ENCODE measurements around the gene CYP4A22. TPM values are rescaled to one million over a fixed set of nuclear protein-coding genes. Genes with fewer than 3 reads are reported as not detected.

Gene CYP4A22
- polyA plus RNA-seq, 3 donors, result not detected

GRCh38 chr1:47181955-47182675, 44.9 kb downstream of the CYP4A22 start:
- no peaks in the 10 kb centered on the region for H3K36me3 Mint-ChIP-seq
- no peak overlapping the region for H3K27ac Mint-ChIP-seq
- WGBS (ENCODE audit: insufficient coverage), result 95% methylated on average over 5 of the region's 7 CpGs
- no peak overlapping the region for H3K4me3 ChIP-seq (replicated peaks in 1 of 3; ENCODE audit: low read depth in 2 of 3, low read length in 3 of 3)
- peaks cover 10% of the 10 kb centered on the region for H3K4me1 Mint-ChIP-seq
- H3K4me3 Mint-ChIP-seq, result no peak overlapping the region
- peaks cover 0 to 13% of the 10 kb centered on the region in 2 donors for H3K27me3 ChIP-seq (ENCODE audit: control insufficient read depth in 2 of 2, insufficient read depth in 2 of 2, low read length in 2 of 2)
- no peak overlapping the region for H3K9ac ChIP-seq (ENCODE audit: insufficient read depth, low read length, poor library complexity, severe bottlenecking)
- no peak overlapping the region for H2AFZ ChIP-seq (ENCODE audit: insufficient read depth, low read depth, low read length, poor library complexity, severe bottlenecking)
- H3K27me3 Mint-ChIP-seq (ENCODE audit: low read depth in 3 of 3), result peaks cover 11 to 27% (median 16%) of the 10 kb centered on the region in 3 donors
- no peaks in the 10 kb centered on the region for H4K20me1 ChIP-seq (ENCODE audit: insufficient read depth, low read length)
- H3K4me1 ChIP-seq (ENCODE audit: control insufficient read depth in 1 of 2, insufficient read depth in 2 of 2, low read length in 2 of 2), result peaks cover 7 to 12% of the 10 kb centered on the region in 2 donors
- H3K9me3 ChIP-seq (replicated peaks in 1 of 2; ENCODE audit: control insufficient read depth in 1 of 2, insufficient read depth in 1 of 2, low read length in 2 of 2), result no peaks in the 10 kb centered on the region
- DNase-seq, result no peak
- peaks cover 0 to 5% (median 0%) of the 10 kb centered on the region in 7 donors for H3K9me3 Mint-ChIP-seq
- no peaks in the 10 kb centered on the region for H3K36me3 ChIP-seq (replicated peaks in 1 of 2; ENCODE audit: control insufficient read depth in 1 of 2, insufficient read depth in 2 of 2, low read length in 2 of 2)
- intact Hi-C loops (cut with micrococcal nuclease), result no loop called here
- H3K4me2 ChIP-seq (replicated peaks; ENCODE audit: extremely low read depth, low read length, poor library complexity, severe bottlenecking), result no peak overlapping the region
- no peak overlapping the region for H3K27ac ChIP-seq (ENCODE audit: low read depth in 1 of 2, low read length in 2 of 2)
- TF ChIP-seq CTCF (IDR thresholded peaks at IDR 0.05), result no peak
- no peaks in the 10 kb centered on the region for H3K79me2 ChIP-seq (ENCODE audit: insufficient read depth, low read length)

GRCh38 chr1:47182676-47183235, 45.5 kb downstream of the CYP4A22 start:
- no peak overlapping the region for H3K9ac ChIP-seq (ENCODE audit: insufficient read depth, low read length, poor library complexity, severe bottlenecking)
- intact Hi-C loops (cut with micrococcal nuclease), result no loop called here

More at GRCh38 chr1:47182676-47183235, 45.5 kb downstream of the CYP4A22 start:
- Mint-ChIP-seq H3K4me1 (peaks cover 10% of the 10 kb centered on the region), H3K27ac (no peak overlapping the region), H3K36me3 (no peaks in the 10 kb centered on the region), H3K4me3 (no peak overlapping the region), H3K27me3 (ENCODE audit: low read depth in 3 of 3) (peaks cover 11 to 27% (median 16%) of the 10 kb centered on the region in 3 donors), H3K9me3 (peaks cover 0 to 7% (median 0%) of the 10 kb centered on the region in 7 donors)
- Histone ChIP-seq H4K20me1 (ENCODE audit: insufficient read depth, low read length) (no peaks in the 10 kb centered on the region), H3K27ac (ENCODE audit: low read depth in 1 of 2, low read length in 2 of 2) (no peak overlapping the region), H3K9me3 (replicated peaks in 1 of 2; ENCODE audit: control insufficient read depth in 1 of 2, insufficient read depth in 1 of 2, low read length in 2 of 2) (no peaks in the 10 kb centered on the region), H3K79me2 (ENCODE audit: insufficient read depth, low read length) (no peaks in the 10 kb centered on the region), H3K4me1 (ENCODE audit: control insufficient read depth in 1 of 2, insufficient read depth in 2 of 2, low read length in 2 of 2) (peaks cover 7 to 12% of the 10 kb centered on the region in 2 donors), H3K4me2 (replicated peaks; ENCODE audit: extremely low read depth, low read length, poor library complexity, severe bottlenecking) (no peak overlapping the region), H3K27me3 (ENCODE audit: control insufficient read depth in 2 of 2, insufficient read depth in 2 of 2, low read length in 2 of 2) (peaks cover 0 to 13% of the 10 kb centered on the region in 2 donors), H2AFZ (ENCODE audit: insufficient read depth, low read depth, low read length, poor library complexity, severe bottlenecking) (no peak overlapping the region), H3K36me3 (replicated peaks in 1 of 2; ENCODE audit: control insufficient read depth in 1 of 2, insufficient read depth in 2 of 2, low read length in 2 of 2) (no peaks in the 10 kb centered on the region), H3K4me3 (replicated peaks in 1 of 3; ENCODE audit: low read depth in 2 of 3, low read length in 3 of 3) (no peak overlapping the region)
- no peak for TF ChIP-seq CTCF (IDR thresholded peaks at IDR 0.05)
- WGBS (ENCODE audit: insufficient coverage), result 53% methylated on average over 2 of the region's 7 CpGs
- DNase-seq, result no peak

Measured in CD14-positive monocyte (primary cell).